ENCODE measurements around the gene FHL2. TPM values are rescaled to one million over a fixed set of nuclear protein-coding genes. Genes with fewer than 3 reads are reported as not detected.

FHL2 gene
- total RNA-seq, 1 experiment from 2014 or later, result 45.4 TPM

- Histone ChIP-seq H3K9me3 (no peaks in the 10 kb centered on the region), H3K4me3 (ENCODE audit: low read depth, low read length) (no peak overlapping the region), H3K4me1 (peaks cover 14% of the 10 kb centered on the region), H3K36me3 (ENCODE audit: control insufficient read depth, insufficient read depth, low read length) (no peaks in the 10 kb centered on the region), H3K27me3 (replicated peaks; ENCODE audit: control insufficient read depth, insufficient read depth, low read length) (no peaks in the 10 kb centered on the region)
- H3K9me3 Mint-ChIP-seq (ENCODE audit: unreplicated experiment), result no peaks in the 10 kb centered on the region
- no TSS peak for BruUV-seq (replicated peaks)
- POLR2A ChIA-PET, result no interaction called here
- TF ChIP-seq, protein P1, sequence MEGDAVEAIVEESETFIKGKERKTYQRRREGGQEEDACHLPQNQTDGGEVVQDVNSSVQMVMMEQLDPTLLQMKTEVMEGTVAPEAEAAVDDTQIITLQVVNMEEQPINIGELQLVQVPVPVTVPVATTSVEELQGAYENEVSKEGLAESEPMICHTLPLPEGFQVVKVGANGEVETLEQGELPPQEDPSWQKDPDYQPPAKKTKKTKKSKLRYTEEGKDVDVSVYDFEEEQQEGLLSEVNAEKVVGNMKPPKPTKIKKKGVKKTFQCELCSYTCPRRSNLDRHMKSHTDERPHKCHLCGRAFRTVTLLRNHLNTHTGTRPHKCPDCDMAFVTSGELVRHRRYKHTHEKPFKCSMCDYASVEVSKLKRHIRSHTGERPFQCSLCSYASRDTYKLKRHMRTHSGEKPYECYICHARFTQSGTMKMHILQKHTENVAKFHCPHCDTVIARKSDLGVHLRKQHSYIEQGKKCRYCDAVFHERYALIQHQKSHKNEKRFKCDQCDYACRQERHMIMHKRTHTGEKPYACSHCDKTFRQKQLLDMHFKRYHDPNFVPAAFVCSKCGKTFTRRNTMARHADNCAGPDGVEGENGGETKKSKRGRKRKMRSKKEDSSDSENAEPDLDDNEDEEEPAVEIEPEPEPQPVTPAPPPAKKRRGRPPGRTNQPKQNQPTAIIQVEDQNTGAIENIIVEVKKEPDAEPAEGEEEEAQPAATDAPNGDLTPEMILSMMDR (IDR thresholded peaks at IDR 0.05; ENCODE audit: insufficient read depth in 1 of 2, low read depth in 1 of 2, low read length in 1 of 2, severe bottlenecking in 1 of 2, unreplicated experiment in 1 of 2), result no peak
- peaks cover 19% of the 10 kb centered on the region for H3K4me1 Mint-ChIP-seq (ENCODE audit: low read depth, unreplicated experiment)
- no peaks in the 10 kb centered on the region for H3K36me3 Mint-ChIP-seq (ENCODE audit: insufficient read depth, unreplicated experiment)
- no peaks in the 10 kb centered on the region for H3K27me3 Mint-ChIP-seq (ENCODE audit: insufficient read depth, unreplicated experiment)
- intact Hi-C loops (cut with micrococcal nuclease; ENCODE audit: unreplicated experiment), result no loop called here
- no peak overlapping the region for H3K27ac Mint-ChIP-seq (ENCODE audit: unreplicated experiment)
- no peak for DNase-seq
- no peak overlapping the region for H3K4me3 Mint-ChIP-seq (ENCODE audit: unreplicated experiment)
- CTCF ChIA-PET, result no interaction called here
These were observed 7.4 kb upstream of the FHL2 start for GRCh38 chr2:105406221-105406620.

- CTCF ChIA-PET, result no interaction called here
- Mint-ChIP-seq H3K36me3 (ENCODE audit: insufficient read depth, unreplicated experiment) (no peaks in the 10 kb centered on the region), H3K4me3 (ENCODE audit: unreplicated experiment) (no peak overlapping the region), H3K27ac (ENCODE audit: unreplicated experiment) (no peak overlapping the region), H3K9me3 (ENCODE audit: unreplicated experiment) (no peaks in the 10 kb centered on the region), H3K4me1 (ENCODE audit: low read depth, unreplicated experiment) (peaks cover 19% of the 10 kb centered on the region), H3K27me3 (ENCODE audit: insufficient read depth, unreplicated experiment) (no peaks in the 10 kb centered on the region)
- Histone ChIP-seq H3K36me3 (ENCODE audit: control insufficient read depth, insufficient read depth, low read length) (no peaks in the 10 kb centered on the region), H3K27me3 (replicated peaks; ENCODE audit: control insufficient read depth, insufficient read depth, low read length) (no peaks in the 10 kb centered on the region), H3K4me1 (peaks cover 14% of the 10 kb centered on the region), H3K4me3 (ENCODE audit: low read depth, low read length) (no peak overlapping the region), H3K9me3 (no peaks in the 10 kb centered on the region)
- BruUV-seq (replicated peaks), result no TSS peak
- no peak for DNase-seq
- POLR2A ChIA-PET, result no interaction called here
- TF ChIP-seq, protein P1 (IDR thresholded peaks at IDR 0.05; ENCODE audit: insufficient read depth in 1 of 2, low read depth in 1 of 2, low read length in 1 of 2, severe bottlenecking in 1 of 2, unreplicated experiment in 1 of 2), result no peak
- intact Hi-C loops (cut with micrococcal nuclease; ENCODE audit: unreplicated experiment), result no loop called here
These were observed 6.4 kb upstream of the FHL2 start for GRCh38 chr2:105405291-105405690.

DNA sequence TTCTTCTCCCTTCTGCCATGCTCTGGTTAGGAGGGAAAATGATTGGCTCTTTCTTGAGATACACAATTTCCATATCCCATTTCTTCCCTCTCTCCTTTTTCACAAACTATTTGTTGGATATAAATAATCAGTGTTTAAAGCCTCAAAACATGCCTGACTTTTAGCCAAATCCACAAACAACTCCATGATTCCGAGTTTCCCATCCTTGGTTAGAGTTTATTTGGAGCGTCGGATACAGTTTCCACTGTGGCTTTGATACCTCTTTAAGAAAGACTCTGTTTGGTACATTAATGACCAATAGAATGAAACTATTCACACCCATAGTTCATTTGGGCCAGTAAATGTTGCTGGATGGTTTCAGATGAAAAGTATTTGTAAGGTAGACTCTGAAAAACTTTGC, 5.9 kb upstream of the FHL2 start:
- no peak overlapping the region for H3K27ac Mint-ChIP-seq (ENCODE audit: unreplicated experiment)
- ChIA-PET POLR2A (no interaction called here), CTCF (no interaction called here)
- Histone ChIP-seq H3K4me3 (ENCODE audit: low read depth, low read length) (no peak overlapping the region), H3K36me3 (ENCODE audit: control insufficient read depth, insufficient read depth, low read length) (no peaks in the 10 kb centered on the region), H3K27me3 (replicated peaks; ENCODE audit: control insufficient read depth, insufficient read depth, low read length) (no peaks in the 10 kb centered on the region), H3K4me1 (peaks cover 14% of the 10 kb centered on the region), H3K9me3 (no peaks in the 10 kb centered on the region)
- H3K4me3 Mint-ChIP-seq (ENCODE audit: unreplicated experiment), result no peak overlapping the region
- H3K27me3 Mint-ChIP-seq (ENCODE audit: insufficient read depth, unreplicated experiment), result no peaks in the 10 kb centered on the region
- no peaks in the 10 kb centered on the region for H3K9me3 Mint-ChIP-seq (ENCODE audit: unreplicated experiment)
- H3K36me3 Mint-ChIP-seq (ENCODE audit: insufficient read depth, unreplicated experiment), result no peaks in the 10 kb centered on the region
- TF ChIP-seq, protein P1 (IDR thresholded peaks at IDR 0.05; ENCODE audit: insufficient read depth in 1 of 2, low read depth in 1 of 2, low read length in 1 of 2, severe bottlenecking in 1 of 2, unreplicated experiment in 1 of 2), result no peak
- peaks cover 21% of the 10 kb centered on the region for H3K4me1 Mint-ChIP-seq (ENCODE audit: low read depth, unreplicated experiment)
- BruUV-seq (replicated peaks), result no TSS peak
- DNase-seq, result no peak
- intact Hi-C loops (cut with micrococcal nuclease; ENCODE audit: unreplicated experiment), result no loop called here

Measured in Caco-2 (cell line).